Activated T-helper 2 cell treated with anti-CD3 and anti-CD28 coated beads, Interferon-gamma antibody, Interleukin-2, Interleukin-4, amounts not matched to agents 10 μg/mL and 5 μg/mL and 100 μg/mL, durations not matched to agents 14 hours and 24 hours and 36 hours (primary cell): ENCODE results near the gene MYO9A. TPM values are rescaled to one million over a fixed set of nuclear protein-coding genes. Genes with fewer than 3 reads are reported as not detected.
"Not testable (repeated sequence)": the region's sequence is repeated elsewhere in the genome, so short reads cannot be mapped to it uniquely, and the experiment has no call there.

Experiments used
- DNase-seq: peaks from one replicate; pipeline ENCODE4 v3.0.0; 2021; ENCODE audit warnings: low spot score
- H3K27ac Mint-ChIP-seq: one replicate; pipeline ENCODE4 v1.8.0; 2021; ENCODE audit warnings: mixed read lengths
- H3K27me3 Mint-ChIP-seq: one replicate; pipeline ENCODE4 v1.8.0; 2021; ENCODE audit warnings: low read depth, mixed read lengths
- H3K36me3 Mint-ChIP-seq: one replicate; pipeline ENCODE4 v1.8.0; 2021; ENCODE audit warnings: low read depth, mixed read lengths
- H3K4me1 Mint-ChIP-seq: one replicate; pipeline ENCODE4 v1.8.0; 2021; ENCODE audit warnings: low read depth, mixed read lengths
- H3K4me3 Mint-ChIP-seq: one replicate; pipeline ENCODE4 v1.8.0; 2021; ENCODE audit warnings: low read depth, mild to moderate bottlenecking, moderate library complexity, mixed read lengths
- H3K9me3 Mint-ChIP-seq: one replicate; pipeline ENCODE4 v1.8.0; 2021; ENCODE audit warnings: mixed read lengths
- intact Hi-C: fragments of 100-400 bp; cut with micrococcal nuclease; formaldehyde crosslinking; loops from one replicate; pipeline ENCODE4 v1.15.1; 2023
- total RNA-seq: library from RNA; stranded (reverse); gene quantifications from 2 replicates; pipeline ENCODE4 v1.2.3, GENCODE V29; 2022

Gene MYO9A
- total RNA-seq, 1 donor from 2014 or later = 26.2 TPM

- DNase-seq = no peak
- H3K36me3 Mint-ChIP-seq = no peaks in the 10 kb centered on the region
- no peaks in the 10 kb centered on the region for H3K9me3 Mint-ChIP-seq
- no peak overlapping the region for H3K27ac Mint-ChIP-seq
- intact Hi-C loops = no loop called here
- no peaks in the 10 kb centered on the region for H3K4me1 Mint-ChIP-seq
- no peak overlapping the region for H3K4me3 Mint-ChIP-seq
- peaks cover 5% of the 10 kb centered on the region for H3K27me3 Mint-ChIP-seq
Measured at GRCh38 chr15:72128359-72128758, 10.4 kb upstream of the MYO9A start.

- DNase-seq = no peak
- H3K9me3 Mint-ChIP-seq = no peaks in the 10 kb centered on the region
- intact Hi-C loops = no loop called here
- no peak overlapping the region for H3K4me3 Mint-ChIP-seq
- peaks cover 5% of the 10 kb centered on the region for H3K27me3 Mint-ChIP-seq
- H3K27ac Mint-ChIP-seq = no peak overlapping the region
- no peaks in the 10 kb centered on the region for H3K4me1 Mint-ChIP-seq
- H3K36me3 Mint-ChIP-seq = no peaks in the 10 kb centered on the region
Measured at GRCh38 chr15:72127724-72128322, 9.9 kb upstream of the MYO9A start.

GRCh38 chr15:72124218-72124617, 6.3 kb upstream of the MYO9A start:
- intact Hi-C loops = no loop called here

GRCh38 chr15:72117486-72118016, 399 bp downstream of the MYO9A start:
- Mint-ChIP-seq H3K36me3 (no peaks in the 10 kb centered on the region), H3K27ac (peak overlapping the region; percentile 71), H3K4me3 (peak overlapping the region; percentile 90), H3K27me3 (peaks cover 8% of the 10 kb centered on the region), H3K9me3 (no peaks in the 10 kb centered on the region), H3K4me1 (peaks cover 30% of the 10 kb centered on the region)
- intact Hi-C loops = loop anchor here (2.0 to 5.0 kb wide), 3 partner anchors 110 to 355 kb away; partner anchors contain the start of genes ARIH1 and PARP6
- DNase-seq = peak; percentile 69

More at GRCh38 chr15:72124218-72124617, 6.3 kb upstream of the MYO9A start:
- no peak for DNase-seq
- no peak overlapping the region for H3K4me3 Mint-ChIP-seq
- no peak overlapping the region for H3K27ac Mint-ChIP-seq
- H3K36me3 Mint-ChIP-seq = no peaks in the 10 kb centered on the region
- peaks cover 3% of the 10 kb centered on the region for H3K27me3 Mint-ChIP-seq
- no peaks in the 10 kb centered on the region for H3K9me3 Mint-ChIP-seq
- peaks cover 2% of the 10 kb centered on the region for H3K4me1 Mint-ChIP-seq

GRCh38 chr15:72116731-72117485, 1.0 kb downstream of the MYO9A start:
- H3K27ac Mint-ChIP-seq = peak overlapping the region; percentile 71
- intact Hi-C loops = loop anchor here (5.0 kb wide), 2 partner anchors 110 to 355 kb away; partner anchors contain the start of gene ARIH1
- no peaks in the 10 kb centered on the region for H3K9me3 Mint-ChIP-seq
- H3K4me3 Mint-ChIP-seq = peak overlapping the region; percentile 90
- peaks cover 8% of the 10 kb centered on the region for H3K27me3 Mint-ChIP-seq
- H3K4me1 Mint-ChIP-seq = peaks cover 30% of the 10 kb centered on the region
- H3K36me3 Mint-ChIP-seq = no peaks in the 10 kb centered on the region
- DNase-seq = peak; percentile 11

GRCh38 chr15:72113347-72114031, 4.5 kb downstream of the MYO9A start:
- H3K27me3 Mint-ChIP-seq = peaks cover 8% of the 10 kb centered on the region
- no peak overlapping the region for H3K27ac Mint-ChIP-seq
- intact Hi-C loops = no loop called here
- no peak for DNase-seq
- H3K4me3 Mint-ChIP-seq = no peak overlapping the region
- H3K9me3 Mint-ChIP-seq = no peaks in the 10 kb centered on the region
- H3K36me3 Mint-ChIP-seq = no peaks in the 10 kb centered on the region
- H3K4me1 Mint-ChIP-seq = peaks cover 20% of the 10 kb centered on the region

- intact Hi-C loops = no loop called here
- no peak overlapping the region for H3K27ac Mint-ChIP-seq
- H3K9me3 Mint-ChIP-seq = no peaks in the 10 kb centered on the region
- H3K36me3 Mint-ChIP-seq = no peaks in the 10 kb centered on the region
- no peak for DNase-seq
- H3K27me3 Mint-ChIP-seq = peaks cover 8% of the 10 kb centered on the region
- H3K4me3 Mint-ChIP-seq = no peak overlapping the region
- peaks cover 23% of the 10 kb centered on the region for H3K4me1 Mint-ChIP-seq
Measured at GRCh38 chr15:72112805-72113204, 5.1 kb downstream of the MYO9A start.

GRCh38 chr15:72112116-72112515, 5.8 kb downstream of the MYO9A start:
- no peak overlapping the region for H3K27ac Mint-ChIP-seq
- no peak for DNase-seq
- H3K27me3 Mint-ChIP-seq = peaks cover 8% of the 10 kb centered on the region
- H3K4me3 Mint-ChIP-seq = no peak overlapping the region
- intact Hi-C loops = no loop called here
- no peaks in the 10 kb centered on the region for H3K36me3 Mint-ChIP-seq
- H3K4me1 Mint-ChIP-seq = peaks cover 23% of the 10 kb centered on the region
- no peaks in the 10 kb centered on the region for H3K9me3 Mint-ChIP-seq

GRCh38 chr15:72110355-72110754, 7.6 kb downstream of the MYO9A start:
- intact Hi-C loops = no loop called here
- DNase-seq = no peak
- no peak overlapping the region for H3K27ac Mint-ChIP-seq
- no peak overlapping the region for H3K4me3 Mint-ChIP-seq
- H3K36me3 Mint-ChIP-seq = no peaks in the 10 kb centered on the region
- H3K9me3 Mint-ChIP-seq = no peaks in the 10 kb centered on the region
- peaks cover 9% of the 10 kb centered on the region for H3K4me1 Mint-ChIP-seq
- H3K27me3 Mint-ChIP-seq = peaks cover 7% of the 10 kb centered on the region

- Mint-ChIP-seq H3K4me3 (no peak overlapping the region), H3K4me1 (peaks cover 2% of the 10 kb centered on the region), H3K27ac (no peak overlapping the region), H3K36me3 (no peaks in the 10 kb centered on the region), H3K9me3 (no peaks in the 10 kb centered on the region), H3K27me3 (no peaks in the 10 kb centered on the region)
- intact Hi-C loops = no loop called here
- no peak for DNase-seq
Measured at GRCh38 chr15:72106068-72106467, 11.9 kb downstream of the MYO9A start.

GRCh38 chr15:72105111-72105510, 12.8 kb downstream of the MYO9A start:
- H3K9me3 Mint-ChIP-seq = no peaks in the 10 kb centered on the region

GRCh38 chr15:72100551-72100950, 17.4 kb downstream of the MYO9A start:
- H3K36me3 Mint-ChIP-seq, H3K9me3 Mint-ChIP-seq, H3K27ac Mint-ChIP-seq, DNase-seq, H3K27me3 Mint-ChIP-seq, H3K4me3 Mint-ChIP-seq, H3K4me1 Mint-ChIP-seq, intact Hi-C loops: not testable (repeated sequence)

More at GRCh38 chr15:72105111-72105510, 12.8 kb downstream of the MYO9A start:
- DNase-seq = no peak
- H3K4me3 Mint-ChIP-seq = no peak overlapping the region
- H3K36me3 Mint-ChIP-seq = no peaks in the 10 kb centered on the region
- H3K4me1 Mint-ChIP-seq = peaks cover 2% of the 10 kb centered on the region
- no peak overlapping the region for H3K27ac Mint-ChIP-seq
- intact Hi-C loops = no loop called here
- no peaks in the 10 kb centered on the region for H3K27me3 Mint-ChIP-seq

GRCh38 chr15:72099155-72099554, 18.8 kb downstream of the MYO9A start:
- Mint-ChIP-seq H3K27ac (no peak overlapping the region), H3K4me3 (no peak overlapping the region), H3K36me3 (no peaks in the 10 kb centered on the region), H3K9me3 (no peaks in the 10 kb centered on the region), H3K27me3 (no peaks in the 10 kb centered on the region), H3K4me1 (no peaks in the 10 kb centered on the region)
- intact Hi-C loops = no loop called here
- no peak for DNase-seq
